ENCODE results near the gene SRC. TPM values are rescaled to one million over a fixed set of nuclear protein-coding genes. Genes with fewer than 3 reads are reported as not detected.

Gene SRC
- polyA plus RNA-seq, 1 experiment, result 13.9 TPM

GRCh38 chr20:37314617-37315016, 31.3 kb upstream of the SRC start:
- Histone ChIP-seq H3K9me3 (ENCODE audit: control insufficient read depth, insufficient read depth, low read length) (no peaks in the 10 kb centered on the region), H3K27me3 (ENCODE audit: control insufficient read depth, insufficient read depth, low read length) (no peaks in the 10 kb centered on the region), H3K27ac (ENCODE audit: low read depth, low read length) (peak overlapping the region; percentile 87), H3K4me3 (ENCODE audit: low read depth, low read length) (no peak overlapping the region)
- POLR2A ChIA-PET, result interaction anchor here (1.3 to 1.5 kb wide), 3 partner anchors 9 to 25 kb away, joined by 3 to 5 read pairs (median 5); partner anchors contain the start of gene MANBAL
- CTCF ChIA-PET, result interaction anchor here (0.7 to 0.8 kb wide), 2 partner anchors 15 to 38 kb away, joined by 3 read pairs; no protein-coding TSS in a partner anchor
- no peak for DNase-seq (ENCODE audit: low read depth, low spot score)
- TF ChIP-seq CTCF (IDR thresholded peaks at IDR 0.05; ENCODE audit: low read depth, low read length), result no peak

- TF ChIP-seq CTCF (IDR thresholded peaks at IDR 0.05; ENCODE audit: low read depth, low read length), result no peak
- peak overlapping the region; percentile 87 for H3K27ac ChIP-seq (ENCODE audit: low read depth, low read length)
- POLR2A ChIA-PET, result interaction anchor here (1.3 to 1.5 kb wide), 3 partner anchors 9 to 26 kb away, joined by 3 to 5 read pairs (median 5); partner anchors contain the start of gene MANBAL
- no peaks in the 10 kb centered on the region for H3K27me3 ChIP-seq (ENCODE audit: control insufficient read depth, insufficient read depth, low read length)
- H3K9me3 ChIP-seq (ENCODE audit: control insufficient read depth, insufficient read depth, low read length), result no peaks in the 10 kb centered on the region
- H3K4me3 ChIP-seq (ENCODE audit: low read depth, low read length), result 0 out of 2 replicates have a peak overlapping the region, but pooled peaks have one; percentile 1
- DNase-seq (ENCODE audit: low read depth, low spot score), result peak; percentile 51
- CTCF ChIA-PET, result interaction anchor here (0.6 to 0.8 kb wide), 3 partner anchors 16 to 1366 kb away, joined by 3 to 4 read pairs (median 3); no protein-coding TSS in a partner anchor
Observed at GRCh38 chr20:37315021-37315451, 30.9 kb upstream of the SRC start.

- no peak for DNase-seq (ENCODE audit: low read depth, low spot score)
- no peak for TF ChIP-seq CTCF (IDR thresholded peaks at IDR 0.05; ENCODE audit: low read depth, low read length)
- no peaks in the 10 kb centered on the region for H3K9me3 ChIP-seq (ENCODE audit: control insufficient read depth, insufficient read depth, low read length)
- H3K27ac ChIP-seq (ENCODE audit: low read depth, low read length), result peak overlapping the region; percentile 87
- H3K27me3 ChIP-seq (ENCODE audit: control insufficient read depth, insufficient read depth, low read length), result no peaks in the 10 kb centered on the region
- 0 out of 2 replicates have a peak overlapping the region, but pooled peaks have one; percentile 1 for H3K4me3 ChIP-seq (ENCODE audit: low read depth, low read length)
- POLR2A ChIA-PET, result interaction anchor here (1.3 to 1.5 kb wide), 2 partner anchors 12 to 26 kb away, joined by 5 read pairs; partner anchors contain the start of gene MANBAL
- CTCF ChIA-PET, result interaction anchor here (0.6 to 0.8 kb wide), 2 partner anchors 16 to 1367 kb away, joined by 3 to 4 read pairs; no protein-coding TSS in a partner anchor
Observed at GRCh38 chr20:37315452-37316110, 30.4 kb upstream of the SRC start.

GRCh38 chr20:37316116-37316774, 29.7 kb upstream of the SRC start:
- Histone ChIP-seq H3K4me3 (ENCODE audit: low read depth, low read length) (no peak overlapping the region), H3K27ac (ENCODE audit: low read depth, low read length) (no peak overlapping the region), H3K27me3 (ENCODE audit: control insufficient read depth, insufficient read depth, low read length) (no peaks in the 10 kb centered on the region), H3K9me3 (ENCODE audit: control insufficient read depth, insufficient read depth, low read length) (no peaks in the 10 kb centered on the region)
- DNase-seq (ENCODE audit: low read depth, low spot score), result no peak
- no peak for TF ChIP-seq CTCF (IDR thresholded peaks at IDR 0.05; ENCODE audit: low read depth, low read length)
- CTCF ChIA-PET, result no interaction called here
- POLR2A ChIA-PET, result no interaction called here

- POLR2A ChIA-PET, result no interaction called here
Observed at GRCh38 chr20:37316775-37317170, 29.2 kb upstream of the SRC start.

More at GRCh38 chr20:37316775-37317170, 29.2 kb upstream of the SRC start:
- no peak for TF ChIP-seq CTCF (IDR thresholded peaks at IDR 0.05; ENCODE audit: low read depth, low read length)
- H3K4me3 ChIP-seq (ENCODE audit: low read depth, low read length), result no peak overlapping the region
- CTCF ChIA-PET, result no interaction called here
- H3K27me3 ChIP-seq (ENCODE audit: control insufficient read depth, insufficient read depth, low read length), result no peaks in the 10 kb centered on the region
- H3K9me3 ChIP-seq (ENCODE audit: control insufficient read depth, insufficient read depth, low read length), result no peaks in the 10 kb centered on the region
- no peak for DNase-seq (ENCODE audit: low read depth, low spot score)
- no peak overlapping the region for H3K27ac ChIP-seq (ENCODE audit: low read depth, low read length)

All from AG04450 (cell line).